Epithelial cell of prostate (primary cell): ENCODE measurements around the gene ZFP82.

ENCODE experiments used
- DNase-seq: peaks from one replicate; pipeline ENCODE4 v3.0.0-alpha.2; 2011; ENCODE audit warnings: low read depth, low spot score
- H3K27ac ChIP-seq: fragments of 450-650 bp; 2 replicates; pipeline ENCODE4 v1.5.1; 2017; ENCODE audit warnings: mild to moderate bottlenecking

The ZFP82 gene

GRCh38 chr19:36377541-36378178 is 40.8 kb downstream of the ZFP82 start:
- no peak for DNase-seq
- H3K27ac ChIP-seq: no peak overlapping the region

GRCh38 chr19:36373638-36374156 is 44.7 kb downstream of the ZFP82 start:
- no peak overlapping the region for H3K27ac ChIP-seq
- DNase-seq: no peak

- no peak for DNase-seq
- no peak overlapping the region for H3K27ac ChIP-seq
Observed at GRCh38 chr19:36371886-36372285, 46.6 kb downstream of the ZFP82 start.

- no peak for DNase-seq
- no peak overlapping the region for H3K27ac ChIP-seq
Observed at GRCh38 chr19:36363845-36364244, 54.6 kb downstream of the ZFP82 start.
